Transverse colon (tissue), 4 donors: ENCODE results near the gene TRUB2. TPM values are rescaled to one million over a fixed set of nuclear protein-coding genes. Genes with fewer than 3 reads are reported as not detected.
A peak's percentile ranks its signal among the peaks of the same experiment; 100 is the strongest.

Source experiments
- DNase-seq: peaks from one replicate; pipeline ENCODE4 v3.0.0-alpha.2; 2019
- H3K27ac ChIP-seq, 4 donors: fragments of 200-600 bp; sonication (generic); 2 replicates each; pipeline ENCODE4 v1.5.1; 2016 to 2018; ENCODE audit warnings: inconsistent platforms in 4 of 4
- H3K27me3 ChIP-seq: fragments of 200-600 bp; sonication (generic); 2 replicates; pipeline ENCODE4 v1.5.1; 2017; ENCODE audit warnings: inconsistent platforms
- H3K36me3 ChIP-seq, 4 donors: fragments of 200-600 bp; sonication (generic); 2 replicates each; pipeline ENCODE4 v1.5.1; 2017 to 2019; ENCODE audit warnings: inconsistent platforms in 4 of 4
- H3K4me1 ChIP-seq, 4 donors: fragments of 200-600 bp; sonication (generic); 2 replicates each; pipeline ENCODE4 v1.5.1; 2017 to 2020; ENCODE audit warnings: inconsistent platforms in 4 of 4
- H3K4me3 ChIP-seq, 4 donors: fragments of 200-600 bp; sonication (generic); 1 replicate in 1 of 4; 2 replicates in 3 of 4; pipeline versions ENCODE4 v1.5.1 to v1.6.1; 2017 to 2019; ENCODE audit warnings: inconsistent platforms in 4 of 4
- H3K9me3 ChIP-seq, 2 donors: fragments of 200-600 bp; sonication (generic); 2 replicates each; pipeline ENCODE4 v1.5.1; 2017 to 2019; ENCODE audit warnings: inconsistent platforms in 2 of 2
- EP300 ChIP-seq: sonication (generic); formaldehyde crosslinking; IDR thresholded peaks from one replicate; pipeline ENCODE4 v1.6.1; 2017; ENCODE audit warnings: antibody characterized with exemption, low read depth
- POLR2A ChIP-seq: fragments of 450-650 bp; IDR thresholded peaks from one replicate; pipeline ENCODE4 v1.6.1; 2016; ENCODE audit warnings: antibody characterized with exemption, mild to moderate bottlenecking, moderate library complexity
- POLR2AphosphoS5 ChIP-seq, 3 donors: sonication (generic); formaldehyde crosslinking; IDR thresholded peaks; one replicate each; pipeline ENCODE4 v1.6.1; 2016; ENCODE audit warnings: antibody characterized with exemption in 3 of 3
- WGBS, 2 donors: methylation state at CpG; one replicate each; pipeline ENCODE4 v1.1.5; 2018; ENCODE audit warnings: low coverage in 1 of 2; 5-methylcytosine and 5-hydroxymethylcytosine counted together
- in situ Hi-C, 4 donors: fragments of 200-750 bp; cut with MboI; loops; one replicate each; pipeline versions ENCODE4 v1.15.0 to v1.15.1; 2017; ENCODE audit warnings: low sequenced_read_pairs in 3 of 4, low pct_ligation_motif_present in 1 of 4, low pct_unique_long_range_greater_than_20kb in 1 of 4
- intact Hi-C: fragments of 100-400 bp; cut with DNase I; formaldehyde crosslinking; loops from one replicate; pipeline ENCODE4 v1.15.1; 2023; ENCODE audit warnings: low total_unique reads
- total RNA-seq, 4 donors: library from RNA; depleted of rRNA; stranded (reverse); fragments of >200 nt; gene quantifications; one replicate each; pipeline ENCODE4 v1.1.0, GENCODE V29; 2016
- TF ChIP-seq, protein P1 (sequence below), 5 experiments: fragments of 200-600 bp in 3 of 5; fragments of 450-650 bp in 2 of 5; sonication (generic) in 3 of 5; IDR thresholded peaks; 1 replicate in 2 of 5; 2 replicates in 3 of 5; pipeline ENCODE4 v1.5.1; 2016 to 2017; ENCODE audit warnings: antibody characterized with exemption in 5 of 5, inconsistent platforms in 3 of 5, mild to moderate bottlenecking in 2 of 5, moderate library complexity in 1 of 5

The TRUB2 gene
- total RNA-seq, 4 donors from 2014 or later, result 6.0 to 47.0 (median 12.5) TPM

DNA sequence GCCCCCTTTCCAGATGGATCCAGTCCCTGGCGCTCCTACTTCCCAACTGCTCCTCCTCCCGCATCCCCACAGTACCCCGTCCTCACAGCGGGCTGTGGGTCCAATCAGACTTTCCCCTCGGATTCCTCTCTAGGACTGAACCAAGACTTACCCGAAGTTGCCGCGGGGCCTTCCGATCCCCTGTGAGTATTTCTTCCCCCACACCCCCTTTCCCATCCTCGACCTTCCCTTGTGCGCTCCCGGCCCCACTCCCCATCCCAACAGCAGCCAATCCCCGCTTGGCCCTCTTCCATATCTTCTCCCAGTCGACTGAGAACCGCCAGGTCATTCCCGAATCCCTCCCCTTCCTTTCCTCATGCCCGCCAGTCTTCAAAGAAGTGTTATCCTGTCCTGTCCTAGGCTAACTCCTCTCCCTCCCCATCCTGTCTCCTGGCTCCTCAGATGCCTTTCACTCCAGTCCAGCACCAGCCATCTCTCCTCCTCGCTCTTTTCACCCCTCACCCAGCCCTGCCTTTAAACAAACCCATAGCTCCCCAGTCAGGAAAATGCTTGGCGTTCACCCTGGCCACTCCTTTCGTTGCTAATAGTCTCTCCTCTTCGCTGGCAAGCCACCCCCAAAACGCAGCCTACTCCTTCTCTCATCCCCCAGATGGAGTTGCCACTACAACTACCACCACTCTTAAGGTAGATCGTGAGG is 45.5 kb downstream of the TRUB2 start:
- WGBS, 2 donors, result 3 to 16% methylated on average over 15 to 23 of the region's 23 CpGs
- intact Hi-C loops, result no loop called here
- TF ChIP-seq, protein P1, sequence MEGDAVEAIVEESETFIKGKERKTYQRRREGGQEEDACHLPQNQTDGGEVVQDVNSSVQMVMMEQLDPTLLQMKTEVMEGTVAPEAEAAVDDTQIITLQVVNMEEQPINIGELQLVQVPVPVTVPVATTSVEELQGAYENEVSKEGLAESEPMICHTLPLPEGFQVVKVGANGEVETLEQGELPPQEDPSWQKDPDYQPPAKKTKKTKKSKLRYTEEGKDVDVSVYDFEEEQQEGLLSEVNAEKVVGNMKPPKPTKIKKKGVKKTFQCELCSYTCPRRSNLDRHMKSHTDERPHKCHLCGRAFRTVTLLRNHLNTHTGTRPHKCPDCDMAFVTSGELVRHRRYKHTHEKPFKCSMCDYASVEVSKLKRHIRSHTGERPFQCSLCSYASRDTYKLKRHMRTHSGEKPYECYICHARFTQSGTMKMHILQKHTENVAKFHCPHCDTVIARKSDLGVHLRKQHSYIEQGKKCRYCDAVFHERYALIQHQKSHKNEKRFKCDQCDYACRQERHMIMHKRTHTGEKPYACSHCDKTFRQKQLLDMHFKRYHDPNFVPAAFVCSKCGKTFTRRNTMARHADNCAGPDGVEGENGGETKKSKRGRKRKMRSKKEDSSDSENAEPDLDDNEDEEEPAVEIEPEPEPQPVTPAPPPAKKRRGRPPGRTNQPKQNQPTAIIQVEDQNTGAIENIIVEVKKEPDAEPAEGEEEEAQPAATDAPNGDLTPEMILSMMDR (IDR thresholded peaks at IDR 0.05), result no peak
- no peak for TF ChIP-seq POLR2A
- TF ChIP-seq POLR2AphosphoS5 (IDR thresholded peaks at IDR 0.05), result no peak
- TF ChIP-seq EP300, result no peak
- H3K9me3 ChIP-seq, result no peaks in the 10 kb centered on the region
- peaks cover 0 to 9% (median 7%) of the 10 kb centered on the region in 4 donors for H3K36me3 ChIP-seq
- H3K27ac ChIP-seq, result peak overlapping the region; percentile 84 to 93 (median 90)
- H3K27me3 ChIP-seq, result no peaks in the 10 kb centered on the region
- peak overlapping the region; percentile 61 to 95 (median 90) for H3K4me3 ChIP-seq
- in situ Hi-C loops, result no loop called here
- peaks cover 10 to 27% (median 25%) of the 10 kb centered on the region in 4 donors for H3K4me1 ChIP-seq
- no peak for DNase-seq

GRCh38 chr9:128276008-128276573 is 46.2 kb downstream of the TRUB2 start, which contains the start of gene SWI5:
Gene SWI5, plus strand, starts transcription at chr9:128276276.
- TF ChIP-seq POLR2AphosphoS5 (IDR thresholded peaks at IDR 0.05) (peak; percentile 96 to 97 (median 96)), POLR2A (peak; percentile 97)
- TF ChIP-seq, protein P1 (IDR thresholded peaks at IDR 0.05), result no peak
- in situ Hi-C loops (no loop called here), intact Hi-C loops (no loop called here)
- peak within 1 kb of the TSS; percentile 72 to 95 (median 90) for H3K4me3 ChIP-seq
- no peaks in the 10 kb centered on the region for H3K27me3 ChIP-seq
- DNase-seq, result peak; percentile 100
- H3K27ac ChIP-seq, result peak within 1 kb of the TSS; percentile 91 to 93 (median 92)
- H3K9me3 ChIP-seq, result no peaks in the 10 kb centered on the region
- 1% methylated on average over 38 of the region's 38 CpGs; no CpG with 5 or more reads in 1 of the 2 donors for WGBS, 2 donors
- H3K4me1 ChIP-seq, result peaks cover 10 to 27% (median 25%) of the 10 kb centered on the region in 4 donors
- peaks cover 0 to 9% (median 7%) of the 10 kb centered on the region in 4 donors for H3K36me3 ChIP-seq

GRCh38 chr9:128275198-128276007 is 46.8 kb downstream of the TRUB2 start, which contains the start of gene GOLGA2:
Gene GOLGA2, minus strand, starts transcription at chr9:128276007. Its CDS starts 31 bp downstream, at chr9:128275976.
- in situ Hi-C loops (no loop called here), intact Hi-C loops (no loop called here)
- Histone ChIP-seq H3K27ac (peak within 1 kb of the TSS; percentile 91 to 93 (median 92)), H3K9me3 (no peaks in the 10 kb centered on the region), H3K4me3 (peak within 1 kb of the TSS; percentile 72 to 95 (median 90)), H3K27me3 (no peaks in the 10 kb centered on the region), H3K4me1 (peaks cover 10 to 27% (median 25%) of the 10 kb centered on the region in 4 donors), H3K36me3 (peaks cover 0 to 9% (median 7%) of the 10 kb centered on the region in 4 donors)
- WGBS, 2 donors, result 3% methylated on average over 51 of the region's 57 CpGs; no CpG with 5 or more reads in 1 of the 2 donors
- TF ChIP-seq, protein P1 (IDR thresholded peaks at IDR 0.05), result no peak
- no peak for TF ChIP-seq EP300
- peak; percentile 47 for DNase-seq

DNA sequence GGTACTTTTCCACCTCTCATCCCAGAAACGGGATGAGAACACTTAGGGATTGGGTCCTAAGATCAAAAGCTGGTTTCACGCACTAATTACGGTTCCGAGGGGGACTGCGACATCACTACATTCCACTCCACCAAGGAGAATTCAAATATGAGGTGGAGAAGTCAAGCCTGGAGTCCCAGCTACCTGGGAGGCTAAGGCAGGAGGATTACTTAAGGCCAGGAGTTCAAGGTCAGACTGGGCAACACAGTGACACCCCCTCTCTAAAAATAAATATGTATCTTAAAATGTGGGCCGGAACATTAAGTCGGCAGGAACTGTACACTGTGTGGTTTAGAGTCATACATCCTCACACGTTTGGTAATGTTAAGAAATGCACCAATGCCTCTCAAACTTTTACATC is 48.0 kb downstream of the TRUB2 start:
- Histone ChIP-seq H3K4me1 (peaks cover 10 to 27% (median 25%) of the 10 kb centered on the region in 4 donors), H3K36me3 (peaks cover 0 to 9% (median 7%) of the 10 kb centered on the region in 4 donors), H3K9me3 (no peaks in the 10 kb centered on the region), H3K27me3 (no peaks in the 10 kb centered on the region), H3K27ac (peak overlapping the region in 1 of 4 donors; percentile 93), H3K4me3 (peak overlapping the region in 1 of 4 donors; percentile 93)
- 72 to 90% methylated on average over 6 to 8 of the region's 8 CpGs for WGBS, 2 donors
- in situ Hi-C loops, result no loop called here
- TF ChIP-seq POLR2AphosphoS5 (IDR thresholded peaks at IDR 0.05), result no peak
- no peak for TF ChIP-seq POLR2A
- DNase-seq, result no peak
- intact Hi-C loops, result no loop called here
